ENCODE results near the gene BCO2.
"Not testable (repeated sequence)": the region's sequence is repeated elsewhere in the genome, so short reads cannot be mapped to it uniquely, and the experiment has no call there.

BCO2 gene

GRCh38 chr11:112156153-112156955, 19.0 kb upstream of the BCO2 start:
- Histone ChIP-seq H3K4me3 (no peak overlapping the region), H3K9me3 (ENCODE audit: low read depth, low read length) (no peaks in the 10 kb centered on the region), H3K36me3 (ENCODE audit: insufficient read depth, low read length) (no peaks in the 10 kb centered on the region), H3K9ac (ENCODE audit: insufficient read length) (no peak overlapping the region), H3K27ac (no peak overlapping the region)
- DNase-seq (ENCODE audit: low read depth, low spot score) = no peak
- TF ChIP-seq FOXP2 (optimal IDR thresholded peaks at IDR 0.05; ENCODE audit: control extremely low read depth, extremely low read length, insufficient read depth) (no peak), EZH2 (IDR thresholded peaks at IDR 0.05) (no peak), POLR2AphosphoS5 (IDR thresholded peaks at IDR 0.05; ENCODE audit: borderline replicate concordance, low read depth, low read length) (no peak)

GRCh38 chr11:112156956-112157766, 18.2 kb upstream of the BCO2 start:
- H3K9ac ChIP-seq (ENCODE audit: insufficient read length) = no peak overlapping the region
- H3K36me3 ChIP-seq (ENCODE audit: insufficient read depth, low read length) = no peaks in the 10 kb centered on the region
- DNase-seq (ENCODE audit: low read depth, low spot score) = no peak
- TF ChIP-seq FOXP2 (optimal IDR thresholded peaks at IDR 0.05; ENCODE audit: control extremely low read depth, extremely low read length, insufficient read depth) (no peak), POLR2AphosphoS5 (IDR thresholded peaks at IDR 0.05; ENCODE audit: borderline replicate concordance, low read depth, low read length) (no peak), EZH2 (IDR thresholded peaks at IDR 0.05) (no peak)
- H3K4me3 ChIP-seq = no peak overlapping the region
- H3K27ac ChIP-seq = no peak overlapping the region
- no peaks in the 10 kb centered on the region for H3K9me3 ChIP-seq (ENCODE audit: low read depth, low read length)

- no peak for DNase-seq (ENCODE audit: low read depth, low spot score)
- Histone ChIP-seq H3K27ac (no peak overlapping the region), H3K36me3 (ENCODE audit: insufficient read depth, low read length) (no peaks in the 10 kb centered on the region), H3K4me3 (no peak overlapping the region), H3K9me3 (ENCODE audit: low read depth, low read length) (no peaks in the 10 kb centered on the region), H3K9ac (ENCODE audit: insufficient read length) (no peak overlapping the region)
- no peak for TF ChIP-seq POLR2AphosphoS5 (IDR thresholded peaks at IDR 0.05; ENCODE audit: borderline replicate concordance, low read depth, low read length)
- no peak for TF ChIP-seq FOXP2 (optimal IDR thresholded peaks at IDR 0.05; ENCODE audit: control extremely low read depth, extremely low read length, insufficient read depth)
- no peak for TF ChIP-seq EZH2 (IDR thresholded peaks at IDR 0.05)
Observed at GRCh38 chr11:112159098-112160065, 15.9 kb upstream of the BCO2 start.

- Histone ChIP-seq H3K4me3 (no peak overlapping the region), H3K9ac (ENCODE audit: insufficient read length) (no peak overlapping the region), H3K27ac (no peak overlapping the region), H3K9me3 (ENCODE audit: low read depth, low read length) (no peaks in the 10 kb centered on the region), H3K36me3 (ENCODE audit: insufficient read depth, low read length) (no peaks in the 10 kb centered on the region)
- DNase-seq (ENCODE audit: low read depth, low spot score) = no peak
- TF ChIP-seq POLR2AphosphoS5 (IDR thresholded peaks at IDR 0.05; ENCODE audit: borderline replicate concordance, low read depth, low read length) = no peak
- no peak for TF ChIP-seq EZH2 (IDR thresholded peaks at IDR 0.05)
- no peak for TF ChIP-seq FOXP2 (optimal IDR thresholded peaks at IDR 0.05; ENCODE audit: control extremely low read depth, extremely low read length, insufficient read depth)
Observed at GRCh38 chr11:112160091-112160848, 15.0 kb upstream of the BCO2 start.

GRCh38 chr11:112161012-112161411, 14.3 kb upstream of the BCO2 start:
- Histone ChIP-seq H3K27ac (no peak overlapping the region), H3K9me3 (ENCODE audit: low read depth, low read length) (no peaks in the 10 kb centered on the region)
- DNase-seq (ENCODE audit: low read depth, low spot score) = no peak

DNA sequence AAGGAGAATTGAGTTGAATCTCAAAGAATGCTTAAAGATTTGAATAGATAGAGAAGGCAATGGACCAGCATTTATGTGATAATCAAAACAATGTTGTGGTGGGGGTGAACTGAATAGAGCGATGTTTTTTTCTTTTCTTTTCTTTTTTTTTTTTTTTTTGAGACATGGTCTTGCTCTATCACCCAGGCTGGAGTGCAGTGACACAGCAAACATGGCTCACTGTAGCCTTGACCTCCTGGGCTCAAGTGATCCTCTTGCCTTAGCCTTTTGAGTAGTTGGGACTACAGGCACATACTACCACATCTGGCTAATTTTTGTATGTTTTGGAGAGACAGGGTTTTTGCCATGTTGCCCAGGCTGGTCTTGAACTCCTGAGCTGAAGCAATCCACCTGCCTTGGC, 13.1 kb upstream of the BCO2 start:
- not testable (repeated sequence) for H3K36me3 ChIP-seq (ENCODE audit: insufficient read depth, low read length); H3K27ac ChIP-seq; DNase-seq (ENCODE audit: low read depth, low spot score); H3K9ac ChIP-seq (ENCODE audit: insufficient read length); H3K9me3 ChIP-seq (ENCODE audit: low read depth, low read length); H3K4me3 ChIP-seq

More at GRCh38 chr11:112161012-112161411, 14.3 kb upstream of the BCO2 start:
- no peaks in the 10 kb centered on the region for H3K36me3 ChIP-seq (ENCODE audit: insufficient read depth, low read length)
- no peak overlapping the region for H3K9ac ChIP-seq (ENCODE audit: insufficient read length)
- H3K4me3 ChIP-seq = no peak overlapping the region
- no peak for TF ChIP-seq FOXP2 (optimal IDR thresholded peaks at IDR 0.05; ENCODE audit: control extremely low read depth, extremely low read length, insufficient read depth)
- TF ChIP-seq EZH2 (IDR thresholded peaks at IDR 0.05) = no peak
- TF ChIP-seq POLR2AphosphoS5 (IDR thresholded peaks at IDR 0.05; ENCODE audit: borderline replicate concordance, low read depth, low read length) = no peak

GRCh38 chr11:112162761-112163546, 12.4 kb upstream of the BCO2 start:
- DNase-seq (ENCODE audit: low read depth, low spot score) = no peak
- H3K36me3 ChIP-seq (ENCODE audit: insufficient read depth, low read length) = no peaks in the 10 kb centered on the region
- no peaks in the 10 kb centered on the region for H3K9me3 ChIP-seq (ENCODE audit: low read depth, low read length)
- no peak overlapping the region for H3K27ac ChIP-seq
- TF ChIP-seq POLR2AphosphoS5 (IDR thresholded peaks at IDR 0.05; ENCODE audit: borderline replicate concordance, low read depth, low read length) = no peak
- TF ChIP-seq EZH2 (IDR thresholded peaks at IDR 0.05) = no peak
- no peak for TF ChIP-seq FOXP2 (optimal IDR thresholded peaks at IDR 0.05; ENCODE audit: control extremely low read depth, extremely low read length, insufficient read depth)
- no peak overlapping the region for H3K9ac ChIP-seq (ENCODE audit: insufficient read length)
- H3K4me3 ChIP-seq = no peak overlapping the region

All from SK-N-MC (cell line).